Measurements from ENCODE around the gene ANKRD9.
A peak's percentile ranks its signal among the peaks of the same experiment; 100 is the strongest.
"Not testable (repeated sequence)": the region's sequence is repeated elsewhere in the genome, so short reads cannot be mapped to it uniquely, and the experiment has no call there.

The ANKRD9 gene

DNA sequence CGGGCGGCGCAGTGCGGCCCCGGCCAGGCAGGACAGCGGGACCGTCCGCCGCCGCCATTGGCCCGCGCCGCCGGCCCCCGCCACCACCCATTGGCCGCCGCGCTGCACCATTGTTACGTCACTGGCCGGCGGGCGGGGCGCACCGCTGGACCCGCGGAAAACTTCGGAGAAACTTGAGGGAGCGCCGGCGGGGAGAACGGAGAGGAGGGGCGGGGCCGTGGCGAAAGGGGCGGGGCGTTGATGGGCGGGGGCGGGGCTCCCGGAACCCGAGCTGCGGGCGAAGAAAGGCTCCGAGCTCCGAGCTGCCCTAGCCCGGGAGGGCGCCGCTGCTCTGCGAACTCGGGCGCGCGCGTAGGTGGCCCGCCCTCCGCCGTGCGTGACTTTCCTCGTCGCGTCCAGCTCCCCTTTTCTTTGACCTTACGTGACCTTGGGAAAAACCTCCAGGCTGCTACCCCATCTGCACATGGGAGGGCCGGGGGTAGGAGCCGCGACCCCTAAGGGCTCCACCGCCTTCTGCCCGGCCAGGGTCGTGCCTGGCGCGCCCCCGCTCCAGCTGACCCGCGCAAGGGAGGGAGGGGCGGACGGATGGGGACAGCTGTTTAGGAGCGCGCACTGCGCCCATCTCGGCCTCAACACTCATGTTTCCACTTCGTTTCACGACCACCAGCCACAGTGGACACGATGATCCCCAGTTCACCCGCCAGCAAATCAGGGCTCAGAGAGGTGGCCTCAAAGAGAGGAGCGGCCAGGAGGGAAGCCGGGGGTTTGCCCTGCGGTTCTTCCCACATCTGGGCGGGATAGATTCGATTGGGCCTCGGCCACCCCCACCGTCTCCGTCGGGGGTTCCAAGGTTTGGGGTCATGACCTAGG is at the start of gene ANKRD9:
TSS of gene ANKRD9 (minus strand) at position 31 of the 870 bp plus-strand sequence. CDS start 1,887 bp downstream, outside the sequence.
- DNase-seq (ENCODE audit: low spot score): peak; percentile 99

DNA sequence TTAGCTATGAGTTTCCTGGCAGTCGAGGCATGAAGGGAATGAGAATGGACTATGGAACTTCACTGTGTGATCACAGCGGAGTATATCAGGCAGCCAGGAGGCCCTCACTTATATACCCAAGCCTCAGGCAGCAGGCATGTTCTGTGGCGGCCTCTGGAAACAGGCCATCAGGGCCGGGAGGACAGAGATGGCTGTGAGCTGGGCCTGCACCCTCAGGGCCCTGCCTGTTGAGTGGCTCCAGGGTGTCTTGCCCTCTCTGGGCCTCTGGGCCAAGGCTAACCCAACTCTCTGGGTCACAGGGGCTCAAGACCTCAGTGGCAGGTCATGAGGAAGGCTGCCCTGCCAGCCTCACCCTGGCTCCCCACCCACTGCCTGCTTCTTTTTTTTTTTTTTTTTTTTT is 49.0 kb upstream of the ANKRD9 start:
- DNase-seq (ENCODE audit: low spot score): no peak

DNA sequence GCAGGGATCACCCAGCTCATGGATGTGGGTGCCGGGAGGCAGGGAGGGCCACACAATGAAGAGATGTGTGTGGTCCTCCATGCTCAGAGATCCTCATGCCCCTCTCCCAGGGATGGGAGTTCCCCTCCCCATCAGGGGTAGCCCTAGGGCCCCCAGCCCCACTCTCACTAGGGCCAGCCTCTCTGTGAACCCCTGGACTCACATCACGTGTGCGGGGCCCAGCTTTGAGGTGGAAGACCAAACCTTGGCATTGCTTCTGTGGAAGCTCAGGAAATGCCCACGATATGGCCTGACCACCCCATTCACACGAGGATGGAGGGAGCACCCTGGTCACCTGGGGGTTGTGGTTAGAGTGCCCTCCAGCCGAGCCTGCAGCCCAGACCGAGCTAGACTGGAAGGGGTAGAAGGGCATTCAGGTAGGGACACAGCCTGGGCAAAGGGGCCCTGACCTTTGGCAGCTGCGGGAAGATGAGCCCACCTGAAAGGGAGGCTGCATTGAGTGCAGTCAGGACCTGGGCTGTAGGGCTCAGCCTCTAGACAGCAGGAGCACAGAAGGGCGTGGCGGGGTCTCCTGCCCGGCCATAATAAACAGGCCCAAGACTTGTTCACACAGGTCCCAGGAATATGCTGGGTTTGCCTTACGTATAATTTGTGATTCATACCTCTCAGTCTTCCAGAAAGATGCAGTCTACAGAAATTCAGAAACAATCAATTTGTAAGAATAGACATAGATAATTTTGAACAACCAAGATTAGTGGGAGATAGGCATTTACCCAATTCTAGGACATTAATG is 48.1 kb upstream of the ANKRD9 start:
- DNase-seq (ENCODE audit: low spot score): no peak

- DNase-seq (ENCODE audit: low spot score): no peak
Measured at GRCh38 chr14:102556098-102556677, 46.6 kb upstream of the ANKRD9 start.

- peak; percentile 37 for DNase-seq (ENCODE audit: low spot score)
Measured at GRCh38 chr14:102554821-102555819, 45.5 kb upstream of the ANKRD9 start.

GRCh38 chr14:102551995-102552705 is 42.6 kb upstream of the ANKRD9 start:
- no peak for DNase-seq (ENCODE audit: low spot score)

DNA sequence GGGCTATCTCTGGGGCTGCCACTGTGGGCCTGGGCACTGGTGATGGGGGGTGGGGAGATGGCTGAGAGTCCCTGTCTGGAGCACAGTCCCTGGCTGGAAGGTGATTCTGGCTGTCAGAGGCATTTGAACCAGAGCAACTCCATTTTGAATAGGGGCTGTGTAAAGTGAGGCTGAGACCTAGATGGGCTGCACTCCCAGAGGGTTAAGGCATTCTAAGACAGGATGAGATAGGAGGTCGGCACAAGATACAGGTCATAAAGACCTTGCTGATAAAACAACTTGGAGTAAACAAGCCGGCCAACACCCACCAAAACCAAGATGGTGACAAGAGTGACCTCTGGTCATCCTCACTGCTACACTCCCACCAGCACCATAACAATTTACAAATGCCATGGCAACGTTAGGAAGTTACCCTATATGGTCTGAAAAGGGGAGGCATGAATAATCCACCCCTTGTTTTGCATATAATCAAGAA is 41.4 kb upstream of the ANKRD9 start:
- DNase-seq (ENCODE audit: low spot score): not testable (repeated sequence)

- no peak for DNase-seq (ENCODE audit: low spot score)
Measured at GRCh38 chr14:102548616-102549240, 39.2 kb upstream of the ANKRD9 start.

GRCh38 chr14:102545461-102546265 is 36.1 kb upstream of the ANKRD9 start:
- peak; percentile 77 for DNase-seq (ENCODE audit: low spot score)

DNA sequence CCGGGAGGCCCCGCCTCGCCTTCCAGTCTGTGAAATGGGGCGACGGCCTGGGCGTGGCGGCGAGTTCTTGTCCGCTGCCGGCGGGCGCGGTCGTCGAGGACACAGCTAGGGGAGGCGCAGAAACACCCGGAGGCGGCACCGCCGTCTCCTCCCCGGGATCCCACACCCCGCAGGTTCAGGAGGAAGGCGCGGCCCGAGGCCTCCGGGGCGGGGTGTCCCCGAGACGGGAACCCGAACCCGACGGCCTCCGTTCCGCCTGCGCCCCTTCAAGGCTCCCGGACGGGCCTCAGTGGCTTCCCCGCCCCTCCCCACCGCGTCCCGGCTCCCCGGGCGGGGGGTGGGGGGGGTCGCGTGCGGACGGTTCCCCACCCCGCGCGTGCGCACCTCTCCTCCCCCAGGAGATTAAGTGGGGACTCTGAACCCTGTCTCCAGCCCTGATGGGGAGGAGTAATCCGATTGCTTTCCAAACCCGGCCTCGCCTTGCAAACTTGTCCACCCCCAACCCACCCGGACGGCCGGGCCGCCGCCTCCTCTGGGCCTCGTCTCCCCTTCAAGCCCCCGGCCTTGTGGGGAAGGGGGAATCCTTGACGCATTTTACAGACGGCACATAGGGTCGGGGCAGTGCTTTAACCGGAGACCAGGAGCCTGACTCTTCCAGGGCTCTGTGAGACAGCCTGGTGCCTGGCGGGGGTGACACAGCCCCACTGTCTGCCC is 35.3 kb upstream of the ANKRD9 start:
- DNase-seq (ENCODE audit: low spot score): peak; percentile 86

DNA sequence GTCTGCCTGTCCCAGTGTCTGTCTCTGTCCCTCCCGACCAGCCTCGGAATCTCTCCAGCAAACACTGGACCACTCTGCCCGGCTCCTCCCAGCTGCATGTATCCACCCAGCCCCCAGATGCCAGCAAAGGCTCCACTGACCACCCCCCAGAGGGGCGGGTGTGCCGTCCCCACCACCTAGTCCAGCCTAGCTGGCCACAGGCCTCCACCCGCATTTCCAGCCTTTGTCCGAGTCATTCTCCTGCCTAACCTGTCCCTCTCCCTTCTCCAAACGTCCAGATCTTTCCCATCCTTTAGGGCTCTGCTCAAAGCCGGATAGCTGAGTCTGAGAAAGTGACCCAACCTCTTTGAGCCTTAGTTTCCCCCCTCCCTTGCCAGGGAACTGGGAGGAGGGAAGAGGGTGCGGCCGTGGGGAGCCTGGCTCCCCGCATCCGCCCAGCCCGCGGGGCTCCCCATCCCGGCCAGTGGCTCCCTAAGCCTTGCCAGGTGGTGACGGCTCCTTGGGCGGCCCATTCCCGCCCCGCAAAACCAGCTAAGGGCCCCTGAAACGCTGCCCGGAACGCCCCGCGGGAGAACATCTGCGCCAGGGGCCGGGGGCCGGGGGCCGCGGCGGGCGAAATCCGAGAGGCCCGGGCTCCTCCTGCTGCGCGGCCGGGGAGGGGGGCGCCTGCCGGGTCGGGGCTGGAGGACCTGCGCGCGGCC is 34.6 kb upstream of the ANKRD9 start:
- DNase-seq (ENCODE audit: low spot score): peak; percentile 79

DNA sequence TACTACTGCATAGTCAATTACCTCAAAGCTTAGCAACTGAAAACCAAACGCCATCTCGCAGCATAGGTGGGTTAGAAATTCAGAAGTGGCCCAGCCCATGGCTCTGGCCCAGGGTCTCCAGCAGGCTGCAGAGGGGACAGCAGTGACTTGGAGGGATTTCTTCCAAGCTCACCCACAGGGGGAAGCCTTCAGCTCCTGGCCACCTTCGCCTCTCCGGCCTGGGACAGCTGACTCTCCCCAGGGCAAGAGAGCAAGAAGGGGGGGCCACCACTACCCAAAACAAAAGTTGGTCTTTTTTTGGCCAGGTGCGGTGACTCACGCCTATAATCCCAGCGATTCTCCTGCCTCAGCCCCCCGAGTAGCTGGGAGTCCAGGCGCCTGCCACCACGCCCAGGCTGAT is 32.2 kb upstream of the ANKRD9 start:
- DNase-seq (ENCODE audit: low spot score): no peak

GRCh38 chr14:102541029-102541491 is 31.5 kb upstream of the ANKRD9 start:
- not testable (repeated sequence) for DNase-seq (ENCODE audit: low spot score)

DNA sequence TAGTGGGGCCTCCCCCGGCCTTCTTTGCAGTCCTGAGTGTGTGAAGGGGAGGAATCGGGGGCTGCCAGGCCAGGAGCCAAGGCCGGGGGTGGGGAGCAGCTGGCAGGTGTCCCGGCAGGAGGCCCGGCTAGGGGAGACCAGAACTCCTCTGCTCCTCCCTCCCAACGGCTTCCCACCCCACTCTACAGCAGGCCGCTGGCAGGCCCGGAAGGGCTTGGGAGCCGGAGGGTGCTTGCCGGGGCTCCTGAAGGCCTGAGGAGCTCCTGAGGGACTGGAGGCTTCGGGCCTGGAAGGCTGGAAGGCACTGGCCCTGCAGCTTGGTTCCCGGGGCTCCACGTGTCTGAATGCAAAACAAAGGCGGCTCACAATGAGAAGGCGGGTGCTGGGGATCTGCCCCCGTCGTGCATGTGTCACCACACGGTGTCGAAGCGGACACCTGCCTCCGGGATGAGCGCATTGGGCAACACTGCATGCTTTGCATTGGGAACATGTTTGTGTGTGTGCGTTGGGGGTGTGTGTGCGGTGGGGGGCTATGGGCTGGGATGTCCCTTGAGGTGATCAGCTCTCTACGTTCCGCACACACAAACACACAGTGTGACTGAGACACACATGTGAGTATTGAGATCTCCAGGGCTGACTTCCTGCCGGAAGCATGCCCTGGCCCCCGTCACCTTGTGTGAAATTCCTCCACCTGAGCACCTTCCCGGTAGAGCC is 30.9 kb upstream of the ANKRD9 start:
- DNase-seq (ENCODE audit: low spot score): peak; percentile 84

GRCh38 chr14:102539544-102540314 is 30.2 kb upstream of the ANKRD9 start:
- peak; percentile 93 for DNase-seq (ENCODE audit: low spot score)
